Choroid plexus epithelial cell (primary cell): ENCODE results near the gene BGN.
A peak's percentile ranks its signal among the peaks of the same experiment; 100 is the strongest.

ENCODE experiments used
- DNase-seq: peaks from one replicate; pipeline ENCODE4 v3.0.0-alpha.2; 2010; ENCODE audit warnings: low read depth
- H3K4me3 ChIP-seq: 2 replicates; pipeline ENCODE4 v1.5.1; 2011; ENCODE audit warnings: low read depth, mild to moderate bottlenecking, control low read depth, low read length, moderate library complexity
- CTCF ChIP-seq: conservative IDR thresholded peaks from 2 replicates; pipeline ENCODE4 v1.5.1; 2011; ENCODE audit warnings: low read depth, mild to moderate bottlenecking, control low read depth, inconsistent platforms, low read length, moderate library complexity

The BGN gene

GRCh38 chrX:153470411-153471363, 24.1 kb upstream of the BGN start, which contains the start of gene HAUS7:
TSS of gene HAUS7 (minus strand) at chrX:153470576. CDS start at chrX:153470557, 19 bp downstream.
- peak; percentile 74 for TF ChIP-seq CTCF
- peak within 1 kb of the TSS; percentile 62 for H3K4me3 ChIP-seq
- peak; percentile 93 for DNase-seq

- no peak for DNase-seq
- no peak for TF ChIP-seq CTCF
- no peak overlapping the region for H3K4me3 ChIP-seq
Observed at GRCh38 chrX:153471663-153472280, 23.0 kb upstream of the BGN start.

GRCh38 chrX:153473126-153473525, 21.7 kb upstream of the BGN start:
- no peak for DNase-seq
- no peak overlapping the region for H3K4me3 ChIP-seq
- TF ChIP-seq CTCF = no peak

GRCh38 chrX:153474266-153474665, 20.5 kb upstream of the BGN start:
- no peak for TF ChIP-seq CTCF
- DNase-seq = no peak
- no peak overlapping the region for H3K4me3 ChIP-seq

GRCh38 chrX:153474718-153475117, 20.1 kb upstream of the BGN start:
- peak overlapping the region; percentile 29 for H3K4me3 ChIP-seq
- no peak for TF ChIP-seq CTCF
- DNase-seq = peak; percentile 45

GRCh38 chrX:153475271-153475670, 19.5 kb upstream of the BGN start:
- DNase-seq = no peak
- H3K4me3 ChIP-seq = no peak overlapping the region
- TF ChIP-seq CTCF = no peak
